ENCODE data around the gene TAS2R19. TPM values are rescaled to one million over a fixed set of nuclear protein-coding genes. Genes with fewer than 3 reads are reported as not detected.
"Not testable (repeated sequence)": the region's sequence is repeated elsewhere in the genome, so short reads cannot be mapped to it uniquely, and the experiment has no call there.

The TAS2R19 gene
- total RNA-seq, 1 experiment from 2014 or later, result 3.3 TPM

- Histone ChIP-seq H3K36me3 (ENCODE audit: low read depth) (0 out of 2 replicates have a peak, but pooled peaks cover 6% of the 10 kb centered on the region), H4K20me1 (ENCODE audit: insufficient read depth) (no peaks in the 10 kb centered on the region), H3K9me2 (ENCODE audit: insufficient read depth) (no peaks in the 10 kb centered on the region), H3K27ac (no peak overlapping the region), H3F3A (ENCODE audit: insufficient read depth, low read depth) (no peaks in the 10 kb centered on the region), H3K79me2 (ENCODE audit: low read depth) (no peaks in the 10 kb centered on the region), H3K4me2 (no peak overlapping the region), H3K4me3 (no peak overlapping the region), H3K9me3 (ENCODE audit: insufficient read depth, low read depth) (no peaks in the 10 kb centered on the region), H3K27me3 (ENCODE audit: insufficient read depth, low read depth) (no peaks in the 10 kb centered on the region), H2AFZ (no peak overlapping the region), H3K4me1 (replicated peaks; ENCODE audit: insufficient read depth) (no peaks in the 10 kb centered on the region)
- intact Hi-C loops (cut with micrococcal nuclease; ENCODE audit: unreplicated experiment), result no loop called here
- no TSS peak for BruUV-seq (replicated peaks)
- ChIA-PET CTCF (no interaction called here), POLR2A (ENCODE audit: unreplicated experiment) (no interaction called here)
- TF ChIP-seq EZH2 (IDR thresholded peaks at IDR 0.05; ENCODE audit: low read depth), result no peak
- no peak for TF ChIP-seq CTCF (conservative IDR thresholded peaks at IDR 0.05)
- DNase-seq, result no peak
Observed at GRCh38 chr12:11040162-11040561, 17.7 kb upstream of the TAS2R19 start.

GRCh38 chr12:11039171-11039570 is 16.8 kb upstream of the TAS2R19 start:
- intact Hi-C loops (cut with micrococcal nuclease; ENCODE audit: unreplicated experiment), result loop anchor here (1.0 kb wide), 1 partner anchor 26 kb away; no protein-coding TSS in a partner anchor

GRCh38 chr12:11033959-11034358 is 11.5 kb upstream of the TAS2R19 start:
- DNase-seq; H3K4me2 ChIP-seq; H3K27ac ChIP-seq; H3K36me3 ChIP-seq (ENCODE audit: low read depth); BruUV-seq (replicated peaks); POLR2A ChIA-PET (ENCODE audit: unreplicated experiment); H3K79me2 ChIP-seq (ENCODE audit: low read depth); H3F3A ChIP-seq (ENCODE audit: insufficient read depth, low read depth); H3K9me2 ChIP-seq (ENCODE audit: insufficient read depth); H2AFZ ChIP-seq; CTCF ChIA-PET; intact Hi-C loops (cut with micrococcal nuclease; ENCODE audit: unreplicated experiment); H3K9me3 ChIP-seq (ENCODE audit: insufficient read depth, low read depth); H3K4me3 ChIP-seq; H4K20me1 ChIP-seq (ENCODE audit: insufficient read depth); H3K27me3 ChIP-seq (ENCODE audit: insufficient read depth, low read depth); H3K4me1 ChIP-seq (replicated peaks; ENCODE audit: insufficient read depth): not testable (repeated sequence)

More at GRCh38 chr12:11039171-11039570, 16.8 kb upstream of the TAS2R19 start:
- H4K20me1 ChIP-seq (ENCODE audit: insufficient read depth), result no peaks in the 10 kb centered on the region
- ChIA-PET POLR2A (ENCODE audit: unreplicated experiment) (no interaction called here), CTCF (no interaction called here)
- H3K27ac ChIP-seq, result no peak overlapping the region
- H3K4me3 ChIP-seq, result no peak overlapping the region
- H3F3A ChIP-seq (ENCODE audit: insufficient read depth, low read depth), result no peaks in the 10 kb centered on the region
- H3K9me2 ChIP-seq (ENCODE audit: insufficient read depth), result no peaks in the 10 kb centered on the region
- H3K4me2 ChIP-seq, result no peak overlapping the region
- no peak for DNase-seq
- H3K9me3 ChIP-seq (ENCODE audit: insufficient read depth, low read depth), result no peaks in the 10 kb centered on the region
- no peaks in the 10 kb centered on the region for H3K4me1 ChIP-seq (replicated peaks; ENCODE audit: insufficient read depth)
- no TSS peak for BruUV-seq (replicated peaks)
- H3K79me2 ChIP-seq (ENCODE audit: low read depth), result no peaks in the 10 kb centered on the region
- no peak for TF ChIP-seq CTCF (conservative IDR thresholded peaks at IDR 0.05)
- no peak for TF ChIP-seq EZH2 (IDR thresholded peaks at IDR 0.05; ENCODE audit: low read depth)
- no peaks in the 10 kb centered on the region for H3K27me3 ChIP-seq (ENCODE audit: insufficient read depth, low read depth)
- no peak overlapping the region for H2AFZ ChIP-seq
- H3K36me3 ChIP-seq (ENCODE audit: low read depth), result 0 out of 2 replicates have a peak, but pooled peaks cover 6% of the 10 kb centered on the region

- no peak within 1 kb of the TSS for H3K27ac ChIP-seq
- intact Hi-C loops (cut with micrococcal nuclease; ENCODE audit: unreplicated experiment), result no loop called here
- H3K27me3 ChIP-seq (ENCODE audit: insufficient read depth, low read depth), result no peaks in the 10 kb centered on the region
- no TSS peak for BruUV-seq (replicated peaks)
- H3K4me3 ChIP-seq, result no peak within 1 kb of the TSS
- no peak for DNase-seq
- POLR2A ChIA-PET (ENCODE audit: unreplicated experiment), result no interaction called here
- H2AFZ ChIP-seq, result no peak within 1 kb of the TSS
- H3K4me2 ChIP-seq, result no peak within 1 kb of the TSS
- TF ChIP-seq EZH2 (IDR thresholded peaks at IDR 0.05; ENCODE audit: low read depth) (no peak), CTCF (conservative IDR thresholded peaks at IDR 0.05) (no peak)
- no peaks in the 10 kb centered on the region for H3K9me3 ChIP-seq (ENCODE audit: insufficient read depth, low read depth)
- CTCF ChIA-PET, result no interaction called here
- H3K9me2 ChIP-seq (ENCODE audit: insufficient read depth), result no peaks in the 10 kb centered on the region
- H3K4me1 ChIP-seq (replicated peaks; ENCODE audit: insufficient read depth), result no peaks in the 10 kb centered on the region
- no peaks in the 10 kb centered on the region for H3F3A ChIP-seq (ENCODE audit: insufficient read depth, low read depth)
- no peaks in the 10 kb centered on the region for H3K79me2 ChIP-seq (ENCODE audit: low read depth)
- H3K36me3 ChIP-seq (ENCODE audit: low read depth), result no peaks in the 10 kb centered on the region
- no peaks in the 10 kb centered on the region for H4K20me1 ChIP-seq (ENCODE audit: insufficient read depth)
Observed at GRCh38 chr12:11031307-11031706, 8.9 kb upstream of the TAS2R19 start, which contains the start of gene TAS2R31. TSS of gene TAS2R31 (minus strand) at chr12:11031407. CDS start at chr12:11031335, 72 bp downstream.

Data from PC-9 (cell line).